H9 (cell line): ENCODE measurements around the gene PKD1. TPM values are rescaled to one million over a fixed set of nuclear protein-coding genes. Genes with fewer than 3 reads are reported as not detected.

ENCODE experiments used
- DNase-seq: peaks from one replicate; pipeline ENCODE4 v3.0.0-alpha.2; 2017
- H2AFZ ChIP-seq: one replicate; pipeline ENCODE4 v1.6.1; 2013; ENCODE audit warnings: mild to moderate bottlenecking, low read length, control low read depth, moderate library complexity
- H2AK5ac ChIP-seq: 2 replicates; pipeline ENCODE4 v1.6.1; 2013; ENCODE audit warnings: low read length, control low read depth, mixed read lengths; ENCODE audit not compliant: insufficient read length
- H2BK120ac ChIP-seq: one replicate; pipeline ENCODE4 v1.6.1; 2013; ENCODE audit warnings: low read depth, mild to moderate bottlenecking, low read length, control low read depth, inconsistent platforms; ENCODE audit not compliant: poor library complexity, severe bottlenecking
- H2BK12ac ChIP-seq: 2 replicates; pipeline ENCODE4 v1.6.1; 2013; ENCODE audit warnings: low read length, control low read depth, mixed read lengths, low read depth; ENCODE audit not compliant: insufficient read length
- H2BK15ac ChIP-seq: 2 replicates; pipeline ENCODE4 v1.6.1; 2013; ENCODE audit warnings: low read depth, low read length, control low read depth
- H2BK20ac ChIP-seq: one replicate; pipeline ENCODE4 v1.6.1; 2013; ENCODE audit warnings: low read depth, mild to moderate bottlenecking, low read length, control low read depth, inconsistent platforms; ENCODE audit not compliant: poor library complexity, severe bottlenecking
- H2BK5ac ChIP-seq: 2 replicates; pipeline ENCODE4 v1.6.1; 2013; ENCODE audit warnings: low read length, control low read depth, mixed read lengths; ENCODE audit not compliant: insufficient read length
- H3K14ac ChIP-seq: 2 replicates; pipeline ENCODE4 v1.6.1; 2013; ENCODE audit warnings: low read length, control low read depth; ENCODE audit not compliant: insufficient read depth
- H3K18ac ChIP-seq: 2 replicates; pipeline ENCODE4 v1.6.1; 2013; ENCODE audit warnings: low read depth, mild to moderate bottlenecking, mixed read lengths, low read length, control low read depth; ENCODE audit not compliant: insufficient read length
- H3K23ac ChIP-seq: 2 replicates; pipeline ENCODE4 v1.6.1; 2013; ENCODE audit warnings: low read length, control low read depth, mixed read lengths, low read depth; ENCODE audit not compliant: insufficient read length
- H3K23me2 ChIP-seq: 2 replicates; pipeline ENCODE4 v1.6.1; 2013; ENCODE audit warnings: low read depth, mild to moderate bottlenecking, mixed read lengths, low read length, control low read depth; ENCODE audit not compliant: insufficient read length, poor library complexity, severe bottlenecking
- H3K27ac ChIP-seq: 2 replicates; pipeline ENCODE4 v1.5.1; 2013; ENCODE audit warnings: low read length, control low read depth, mixed read lengths, low read depth; ENCODE audit not compliant: insufficient read length
- H3K27me3 ChIP-seq: 2 replicates; pipeline ENCODE4 v1.6.1; 2013; ENCODE audit warnings: low read length, control low read depth, inconsistent platforms; ENCODE audit not compliant: insufficient read depth
- H3K4ac ChIP-seq: 2 replicates; pipeline ENCODE4 v1.6.1; 2013; ENCODE audit warnings: low read depth, mild to moderate bottlenecking, control low read depth, inconsistent platforms, low read length, moderate library complexity
- H3K4me1 ChIP-seq: 2 replicates; pipeline ENCODE4 v1.6.1; 2013; ENCODE audit warnings: low read length, control low read depth, inconsistent platforms; ENCODE audit not compliant: insufficient read depth
- H3K4me2 ChIP-seq: 2 replicates; pipeline ENCODE4 v1.6.1; 2013; ENCODE audit warnings: low read length, control low read depth, mixed read lengths; ENCODE audit not compliant: insufficient read length, insufficient read depth
- H3K56ac ChIP-seq: 2 replicates; pipeline ENCODE4 v1.6.1; 2013; ENCODE audit warnings: low read depth, mild to moderate bottlenecking, mixed read lengths, low read length, control low read depth; ENCODE audit not compliant: insufficient read length
- H3K79me1 ChIP-seq: 2 replicates; pipeline ENCODE4 v1.6.1; 2013; ENCODE audit warnings: low read depth, mild to moderate bottlenecking, moderate library complexity, low read length, control low read depth, inconsistent platforms; ENCODE audit not compliant: insufficient read depth, poor library complexity, severe bottlenecking
- H3K79me2 ChIP-seq: 2 replicates; pipeline ENCODE4 v1.6.1; 2013; ENCODE audit warnings: low read length, control low read depth, inconsistent platforms; ENCODE audit not compliant: insufficient read depth
- H3K9ac ChIP-seq: 2 replicates; pipeline ENCODE4 v1.6.1; 2013; ENCODE audit warnings: low read length, control low read depth, mixed read lengths; ENCODE audit not compliant: insufficient read length; ENCODE audit errors: extremely low read depth
- H3K9me3 ChIP-seq: one replicate; pipeline ENCODE4 v1.6.1; 2013; ENCODE audit warnings: low read depth, low read length, inconsistent platforms; ENCODE audit not compliant: control insufficient read depth
- H3T11ph ChIP-seq: one replicate; pipeline ENCODE4 v1.6.1; 2013; ENCODE audit warnings: mild to moderate bottlenecking, low read length, control low read depth, inconsistent platforms
- H4K20me1 ChIP-seq: one replicate; pipeline ENCODE4 v1.6.1; 2013; ENCODE audit not compliant: control insufficient read depth, insufficient read length, insufficient read depth
- H4K5ac ChIP-seq: 2 replicates; pipeline ENCODE4 v1.6.1; 2013; ENCODE audit warnings: low read depth, mild to moderate bottlenecking, mixed read lengths, low read length, control low read depth; ENCODE audit not compliant: insufficient read length
- H4K8ac ChIP-seq: replicated peaks from 2 replicates; pipeline ENCODE4 v1.6.1; 2013; ENCODE audit warnings: low read length, control low read depth, mixed read lengths, low read depth; ENCODE audit not compliant: insufficient read length
- H4K91ac ChIP-seq: 2 replicates; pipeline ENCODE4 v1.6.1; 2013; ENCODE audit warnings: low read depth, mild to moderate bottlenecking, moderate library complexity, mixed read lengths, low read length, control low read depth; ENCODE audit not compliant: insufficient read length
- H3K27ac Mint-ChIP-seq, 3 experiments: 2 replicates in 2 of 3; 3 replicates in 1 of 3; pipeline ENCODE4 v1.8.0; 2020 to 2021; ENCODE audit warnings: mixed read lengths in 3 of 3, mild to moderate bottlenecking in 1 of 3, moderate library complexity in 1 of 3
- H3K27me3 Mint-ChIP-seq: 2 replicates; pipeline ENCODE4 v1.8.0; 2021; ENCODE audit warnings: low read depth, mild to moderate bottlenecking, moderate library complexity, mixed read lengths
- H3K36me3 Mint-ChIP-seq, 3 experiments: 2 replicates in 2 of 3; 3 replicates in 1 of 3; pipeline ENCODE4 v1.8.0; 2020 to 2021; ENCODE audit warnings: low read depth in 3 of 3, mixed read lengths in 3 of 3; ENCODE audit not compliant: insufficient read depth in 1 of 3
- H3K4me1 Mint-ChIP-seq, 2 experiments: 2 replicates each; pipeline ENCODE4 v1.8.0; 2020; ENCODE audit warnings: mixed read lengths in 2 of 2
- H3K4me3 Mint-ChIP-seq, 2 experiments: 2 replicates in 1 of 2; 3 replicates in 1 of 2; pipeline ENCODE4 v1.8.0; 2020 to 2021; ENCODE audit warnings: mild to moderate bottlenecking in 2 of 2, mixed read lengths in 2 of 2, moderate library complexity in 1 of 2
- H3K9me3 Mint-ChIP-seq, 2 experiments: 2 replicates in 1 of 2; 3 replicates in 1 of 2; pipeline ENCODE4 v1.8.0; 2020; ENCODE audit warnings: mild to moderate bottlenecking in 2 of 2, mixed read lengths in 2 of 2, moderate library complexity in 1 of 2
- whole genome bisulfite sequencing: extraction: QIAGEN DNeasy Blood & Tissue Kit; methylation state at CpG from one replicate; pipeline ENCODE4 v1.1.7; 2013; ENCODE audit warnings: missing lambda C conversion rate, low lambda C conversion rate, mixed read lengths; ENCODE audit not compliant: insufficient read length; ENCODE audit errors: extremely low coverage; 5-methylcytosine and 5-hydroxymethylcytosine counted together
- total RNA-seq: library from RNA; stranded (reverse); gene quantifications from 2 replicates; pipeline ENCODE4 v1.2.1, GENCODE V29; 2021
- TF ChIP-seq, protein P1 (sequence below): fragments of 200-600 bp; sonication (generic); conservative IDR thresholded peaks from 3 replicates; pipeline ENCODE4 v1.8.0; 2021; ENCODE audit warnings: antibody characterized with exemption, mild to moderate bottlenecking

The PKD1 gene
- total RNA-seq, 1 experiment from 2014 or later: 88.0 TPM

DNA sequence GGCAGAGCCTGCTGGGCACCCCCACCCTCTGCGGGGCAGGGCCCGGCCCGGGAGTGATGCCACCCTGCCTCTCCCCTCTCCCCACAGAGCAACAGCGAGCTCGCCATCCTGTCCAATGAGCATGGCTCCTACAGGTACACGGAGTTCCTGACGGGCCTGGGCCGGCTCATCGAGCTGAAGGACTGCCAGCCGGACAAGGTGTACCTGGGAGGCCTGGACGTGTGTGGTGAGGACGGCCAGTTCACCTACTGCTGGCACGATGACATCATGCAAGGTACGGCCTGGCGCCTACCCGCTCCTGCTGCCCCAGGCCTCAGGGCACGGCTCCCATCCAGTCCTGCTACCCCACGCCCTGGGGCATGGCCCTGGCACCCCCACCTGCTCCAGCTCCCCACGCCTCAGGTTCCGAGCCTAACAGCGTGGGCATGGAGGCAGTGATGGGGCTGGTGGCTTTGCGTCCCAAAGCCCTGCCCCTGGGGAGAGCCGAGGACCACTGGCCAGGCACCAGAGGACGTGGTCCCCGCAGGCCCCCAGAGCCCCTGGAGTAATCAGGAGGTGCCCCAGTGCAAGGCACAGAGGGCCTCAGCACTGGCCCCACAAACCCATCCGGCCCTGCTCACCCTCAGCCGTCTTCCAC is 49.5 kb downstream of the PKD1 start:
- no peak overlapping the region for H2BK5ac ChIP-seq
- no peak overlapping the region for H3K4me2 ChIP-seq
- H2BK120ac ChIP-seq: no peak overlapping the region
- Mint-ChIP-seq H3K27ac (no peak overlapping the region), H3K4me3 (no peak overlapping the region), H3K27me3 (no peaks in the 10 kb centered on the region), H3K4me1 (no peaks in the 10 kb centered on the region), H3K36me3 (peaks cover 0 to 21% (median 20%) of the 10 kb centered on the region in 3 experiments; a peak in 6 of 7 replicates), H3K9me3 (no peaks in the 10 kb centered on the region)
- H3K9ac ChIP-seq: no peak overlapping the region
- H3K27me3 ChIP-seq: no peaks in the 10 kb centered on the region
- H3K27ac ChIP-seq: no peak overlapping the region
- H2BK20ac ChIP-seq: no peak overlapping the region
- H3K23me2 ChIP-seq: no peaks in the 10 kb centered on the region
- no peak overlapping the region for H3T11ph ChIP-seq
- WGBS: no CpG with 5 or more reads among the region's 27 CpGs
- H4K8ac ChIP-seq: no peak overlapping the region
- no peaks in the 10 kb centered on the region for H3K9me3 ChIP-seq
- no peaks in the 10 kb centered on the region for H3K4me1 ChIP-seq
- no peak overlapping the region for H3K23ac ChIP-seq
- H3K18ac ChIP-seq: no peak overlapping the region
- no peak overlapping the region for H2BK15ac ChIP-seq
- no peaks in the 10 kb centered on the region for H3K79me1 ChIP-seq
- H4K91ac ChIP-seq: no peak overlapping the region
- DNase-seq: no peak
- H3K79me2 ChIP-seq: no peaks in the 10 kb centered on the region
- H4K20me1 ChIP-seq: no peaks in the 10 kb centered on the region
- no peak overlapping the region for H2AFZ ChIP-seq
- H4K5ac ChIP-seq: no peak overlapping the region
- no peak overlapping the region for H2BK12ac ChIP-seq
- TF ChIP-seq, protein P1, sequence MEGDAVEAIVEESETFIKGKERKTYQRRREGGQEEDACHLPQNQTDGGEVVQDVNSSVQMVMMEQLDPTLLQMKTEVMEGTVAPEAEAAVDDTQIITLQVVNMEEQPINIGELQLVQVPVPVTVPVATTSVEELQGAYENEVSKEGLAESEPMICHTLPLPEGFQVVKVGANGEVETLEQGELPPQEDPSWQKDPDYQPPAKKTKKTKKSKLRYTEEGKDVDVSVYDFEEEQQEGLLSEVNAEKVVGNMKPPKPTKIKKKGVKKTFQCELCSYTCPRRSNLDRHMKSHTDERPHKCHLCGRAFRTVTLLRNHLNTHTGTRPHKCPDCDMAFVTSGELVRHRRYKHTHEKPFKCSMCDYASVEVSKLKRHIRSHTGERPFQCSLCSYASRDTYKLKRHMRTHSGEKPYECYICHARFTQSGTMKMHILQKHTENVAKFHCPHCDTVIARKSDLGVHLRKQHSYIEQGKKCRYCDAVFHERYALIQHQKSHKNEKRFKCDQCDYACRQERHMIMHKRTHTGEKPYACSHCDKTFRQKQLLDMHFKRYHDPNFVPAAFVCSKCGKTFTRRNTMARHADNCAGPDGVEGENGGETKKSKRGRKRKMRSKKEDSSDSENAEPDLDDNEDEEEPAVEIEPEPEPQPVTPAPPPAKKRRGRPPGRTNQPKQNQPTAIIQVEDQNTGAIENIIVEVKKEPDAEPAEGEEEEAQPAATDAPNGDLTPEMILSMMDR: no peak
- no peak overlapping the region for H2AK5ac ChIP-seq
- H3K14ac ChIP-seq: no peak overlapping the region
- no peak overlapping the region for H3K4ac ChIP-seq
- H3K56ac ChIP-seq: no peak overlapping the region
